Activated T-helper 1 cell treated with anti-CD3 and anti-CD28 coated beads, Interleukin-12 subunit alpha, Interleukin-12 subunit beta, Interleukin-2, Interleukin-4 antibody, amounts not matched to agents 30 ng/mL and 10 ng/mL and 1 ng/mL, durations not matched to agents 14 hours and 24 hours and 36 hours (primary cell): ENCODE results near the gene SLC24A3. TPM values are rescaled to one million over a fixed set of nuclear protein-coding genes. Genes with fewer than 3 reads are reported as not detected.

Source experiments
- DNase-seq: peaks from one replicate; pipeline ENCODE4 v3.0.0; 2021; ENCODE audit warnings: low spot score
- H3K27ac Mint-ChIP-seq: one replicate; pipeline ENCODE4 v1.8.0; 2021; ENCODE audit warnings: mild to moderate bottlenecking, mixed read lengths
- H3K27me3 Mint-ChIP-seq: one replicate; pipeline ENCODE4 v1.8.0; 2022; ENCODE audit warnings: mild to moderate bottlenecking, moderate library complexity, mixed read lengths; ENCODE audit not compliant: insufficient read depth
- H3K36me3 Mint-ChIP-seq: one replicate; pipeline ENCODE4 v1.8.0; 2021; ENCODE audit warnings: low read depth, mixed read lengths
- H3K4me1 Mint-ChIP-seq: one replicate; pipeline ENCODE4 v1.8.0; 2021; ENCODE audit warnings: low read depth, mixed read lengths
- H3K4me3 Mint-ChIP-seq: one replicate; pipeline ENCODE4 v1.8.0; 2021; ENCODE audit warnings: mild to moderate bottlenecking, moderate library complexity, mixed read lengths
- H3K9me3 Mint-ChIP-seq: one replicate; pipeline ENCODE4 v1.8.0; 2021; ENCODE audit warnings: mixed read lengths
- intact Hi-C: fragments of 100-400 bp; cut with micrococcal nuclease; formaldehyde crosslinking; loops from one replicate; pipeline ENCODE4 v1.15.1; 2024
- total RNA-seq: library from RNA; stranded (reverse); gene quantifications from 2 replicates; pipeline ENCODE4 v1.2.3, GENCODE V29; 2022

Gene SLC24A3
- total RNA-seq, 1 donor from 2014 or later, result not detected

DNA sequence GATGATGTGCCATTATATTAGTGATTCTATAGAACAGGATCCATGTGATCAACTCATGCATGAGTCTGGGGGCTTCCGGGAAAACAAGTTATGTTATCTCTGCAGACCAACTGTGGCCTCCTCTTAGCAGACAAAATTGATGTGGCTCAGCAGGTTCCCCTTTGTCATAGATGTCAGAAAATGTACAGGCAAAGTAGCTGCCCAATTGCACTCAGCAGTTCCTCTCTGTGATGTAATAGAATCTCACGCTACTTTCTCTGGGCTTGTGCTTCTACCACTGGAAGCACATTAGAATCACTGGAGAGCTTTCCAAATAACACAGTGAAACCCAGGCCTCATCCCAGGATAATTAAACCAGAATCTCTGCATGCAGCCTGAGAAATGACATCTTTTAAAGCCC lies 253.1 kb downstream of the SLC24A3 start:
- no peaks in the 10 kb centered on the region for H3K4me1 Mint-ChIP-seq

GRCh38 chr20:19466206-19466928 lies 253.9 kb downstream of the SLC24A3 start:
- no peak overlapping the region for H3K27ac Mint-ChIP-seq
- no peaks in the 10 kb centered on the region for H3K36me3 Mint-ChIP-seq
- H3K4me3 Mint-ChIP-seq, result no peak overlapping the region
- intact Hi-C loops, result no loop called here
- DNase-seq, result no peak
- H3K27me3 Mint-ChIP-seq, result no peaks in the 10 kb centered on the region
- no peaks in the 10 kb centered on the region for H3K9me3 Mint-ChIP-seq
- H3K4me1 Mint-ChIP-seq, result no peaks in the 10 kb centered on the region

More for the DNA sequence above, 253.1 kb downstream of the SLC24A3 start:
- Mint-ChIP-seq H3K27ac (no peak overlapping the region), H3K9me3 (no peaks in the 10 kb centered on the region), H3K27me3 (no peaks in the 10 kb centered on the region), H3K36me3 (no peaks in the 10 kb centered on the region), H3K4me3 (no peak overlapping the region)
- intact Hi-C loops, result no loop called here
- no peak for DNase-seq

DNA sequence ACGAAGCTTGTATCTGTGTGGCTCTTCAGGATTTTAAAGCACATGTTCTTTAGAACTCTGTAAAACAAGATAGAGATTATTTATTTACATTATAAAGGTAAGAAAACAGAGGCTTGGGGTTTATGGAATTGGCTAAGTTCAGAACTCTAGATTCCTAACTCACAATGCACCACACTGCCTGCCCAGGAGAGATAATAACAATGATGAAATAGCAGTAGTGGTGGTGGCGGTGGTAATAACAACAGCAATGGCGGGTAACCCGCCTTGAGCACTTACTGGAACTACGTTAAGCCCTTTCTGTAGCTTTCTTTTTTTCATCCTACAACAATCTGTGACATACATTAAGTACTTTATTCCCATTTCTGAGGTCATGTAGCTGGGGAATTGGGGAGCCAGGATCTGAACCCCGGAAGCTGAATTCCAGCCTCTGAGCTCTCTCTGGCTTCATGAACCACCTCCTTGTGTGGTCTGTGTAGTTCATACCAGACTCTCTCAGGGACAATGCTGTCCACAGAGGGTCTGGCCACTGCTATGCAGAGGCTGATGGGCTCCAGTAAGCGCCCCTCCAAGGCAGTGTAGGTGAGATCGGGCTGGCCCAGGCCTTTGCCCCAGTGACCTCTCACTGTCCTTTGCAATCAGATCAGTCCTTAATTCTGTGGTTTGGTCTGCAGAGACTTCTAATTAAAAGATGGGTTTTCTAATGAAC lies 260.9 kb downstream of the SLC24A3 start:
- Mint-ChIP-seq H3K4me3 (no peak overlapping the region), H3K4me1 (no peaks in the 10 kb centered on the region), H3K9me3 (no peaks in the 10 kb centered on the region), H3K27me3 (no peaks in the 10 kb centered on the region), H3K27ac (no peak overlapping the region), H3K36me3 (no peaks in the 10 kb centered on the region)
- DNase-seq, result no peak
- intact Hi-C loops, result no loop called here

GRCh38 chr20:19473922-19474286 lies 261.5 kb downstream of the SLC24A3 start:
- no peak overlapping the region for H3K27ac Mint-ChIP-seq
- no peak for DNase-seq
- intact Hi-C loops, result no loop called here
- no peak overlapping the region for H3K4me3 Mint-ChIP-seq
- H3K36me3 Mint-ChIP-seq, result no peaks in the 10 kb centered on the region
- H3K9me3 Mint-ChIP-seq, result no peaks in the 10 kb centered on the region
- H3K27me3 Mint-ChIP-seq, result no peaks in the 10 kb centered on the region
- H3K4me1 Mint-ChIP-seq, result no peaks in the 10 kb centered on the region

- no peaks in the 10 kb centered on the region for H3K4me1 Mint-ChIP-seq
- H3K27ac Mint-ChIP-seq, result no peak overlapping the region
- no peak for DNase-seq
- intact Hi-C loops, result no loop called here
- no peaks in the 10 kb centered on the region for H3K9me3 Mint-ChIP-seq
- H3K27me3 Mint-ChIP-seq, result no peaks in the 10 kb centered on the region
- H3K4me3 Mint-ChIP-seq, result no peak overlapping the region
- no peaks in the 10 kb centered on the region for H3K36me3 Mint-ChIP-seq
Observed at GRCh38 chr20:19478320-19478895, 266.0 kb downstream of the SLC24A3 start.

DNA sequence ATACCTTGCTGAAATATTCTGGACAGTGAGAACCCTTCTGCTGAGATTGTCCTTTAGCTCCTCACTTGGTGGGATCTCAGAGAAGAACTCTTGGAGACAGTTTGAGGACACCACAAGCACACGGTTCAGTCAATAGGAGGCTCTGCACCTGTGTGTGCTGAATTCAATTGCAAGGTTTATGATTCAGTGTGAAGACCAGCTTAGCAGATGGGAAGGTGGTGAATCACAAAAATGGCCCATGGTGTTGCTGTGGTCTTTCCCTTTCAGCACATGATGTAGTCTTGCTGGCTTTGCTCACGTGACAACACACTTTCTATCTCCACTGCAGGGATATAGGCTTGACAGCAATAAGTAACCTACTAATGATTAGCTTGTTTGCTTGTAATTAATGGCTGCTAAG lies 270.3 kb downstream of the SLC24A3 start:
- no peaks in the 10 kb centered on the region for H3K36me3 Mint-ChIP-seq
- intact Hi-C loops, result no loop called here
- no peak for DNase-seq

GRCh38 chr20:19483309-19483708 lies 270.9 kb downstream of the SLC24A3 start:
- intact Hi-C loops, result no loop called here
- H3K9me3 Mint-ChIP-seq, result no peaks in the 10 kb centered on the region
- H3K27me3 Mint-ChIP-seq, result no peaks in the 10 kb centered on the region
- H3K4me1 Mint-ChIP-seq, result no peaks in the 10 kb centered on the region
- H3K27ac Mint-ChIP-seq, result no peak overlapping the region
- no peak for DNase-seq
- H3K4me3 Mint-ChIP-seq, result no peak overlapping the region
- H3K36me3 Mint-ChIP-seq, result no peaks in the 10 kb centered on the region

More for the DNA sequence above, 270.3 kb downstream of the SLC24A3 start:
- no peaks in the 10 kb centered on the region for H3K4me1 Mint-ChIP-seq
- no peaks in the 10 kb centered on the region for H3K27me3 Mint-ChIP-seq
- no peak overlapping the region for H3K4me3 Mint-ChIP-seq
- H3K27ac Mint-ChIP-seq, result no peak overlapping the region
- no peaks in the 10 kb centered on the region for H3K9me3 Mint-ChIP-seq

DNA sequence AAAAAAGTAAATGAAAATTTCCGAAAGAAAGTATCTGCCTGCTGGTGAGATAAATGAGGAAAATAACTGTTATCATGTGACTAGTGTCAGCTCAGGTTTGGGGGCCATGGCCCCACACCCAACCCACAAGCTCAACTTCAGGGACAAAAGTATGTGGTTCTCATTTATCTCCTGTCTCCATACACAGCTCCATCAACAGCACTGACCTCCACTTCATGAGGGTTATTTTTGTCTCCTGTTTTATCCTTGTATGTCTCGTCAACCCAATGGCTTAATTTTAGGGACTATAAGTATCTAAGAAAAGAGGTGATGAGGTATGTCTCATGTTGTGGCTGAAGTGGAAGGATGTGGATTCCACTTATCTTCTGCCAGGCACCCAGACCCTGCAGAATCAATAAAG lies 274.0 kb downstream of the SLC24A3 start:
- Mint-ChIP-seq H3K36me3 (no peaks in the 10 kb centered on the region), H3K27ac (no peak overlapping the region), H3K27me3 (no peaks in the 10 kb centered on the region), H3K9me3 (no peaks in the 10 kb centered on the region), H3K4me3 (no peak overlapping the region), H3K4me1 (no peaks in the 10 kb centered on the region)
- DNase-seq, result no peak
- intact Hi-C loops, result no loop called here

DNA sequence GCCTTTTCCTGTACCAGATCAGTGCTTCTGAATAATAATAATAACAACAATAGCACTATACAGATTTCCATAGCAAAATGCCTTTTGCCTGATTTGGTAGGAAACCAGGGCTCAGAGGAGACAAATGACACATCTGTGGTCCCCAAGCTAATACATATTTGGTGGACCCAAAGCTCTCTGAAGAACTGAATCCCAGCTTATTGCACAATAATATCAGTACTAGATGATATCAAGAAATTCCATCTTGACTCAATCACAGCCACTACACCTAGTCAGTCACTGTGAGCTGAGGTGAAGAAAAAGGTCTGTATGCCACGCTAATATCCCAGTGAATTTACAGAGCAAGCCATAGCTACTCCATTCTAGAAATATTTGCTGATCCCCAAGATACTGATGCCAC lies 275.0 kb downstream of the SLC24A3 start:
- DNase-seq, result no peak
- Mint-ChIP-seq H3K4me1 (no peaks in the 10 kb centered on the region), H3K27me3 (no peaks in the 10 kb centered on the region), H3K4me3 (no peak overlapping the region), H3K27ac (no peak overlapping the region), H3K36me3 (no peaks in the 10 kb centered on the region), H3K9me3 (no peaks in the 10 kb centered on the region)
- intact Hi-C loops, result no loop called here

DNA sequence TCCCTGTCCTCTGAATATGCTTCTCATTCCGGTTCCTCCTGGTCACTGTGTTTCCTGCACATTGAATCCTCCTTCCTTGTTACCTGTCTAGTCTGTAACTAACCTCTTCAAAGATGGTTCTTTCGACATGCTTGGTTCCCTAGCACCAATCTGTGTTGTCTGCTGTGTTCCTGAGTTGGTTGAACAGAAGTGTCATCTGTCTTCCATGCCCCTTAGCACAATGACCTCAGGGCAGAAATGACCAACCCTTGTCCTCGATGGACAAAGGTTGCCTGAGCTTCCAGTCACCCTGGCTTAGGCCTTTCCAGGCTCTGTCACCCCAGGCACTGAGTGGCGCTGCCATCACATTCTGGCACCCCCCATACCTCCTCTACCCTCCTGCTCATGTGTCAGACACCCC lies 278.8 kb downstream of the SLC24A3 start:
- Mint-ChIP-seq H3K4me1 (no peaks in the 10 kb centered on the region), H3K27me3 (no peaks in the 10 kb centered on the region), H3K36me3 (no peaks in the 10 kb centered on the region), H3K4me3 (no peak overlapping the region), H3K9me3 (no peaks in the 10 kb centered on the region), H3K27ac (no peak overlapping the region)
- intact Hi-C loops, result no loop called here
- no peak for DNase-seq

DNA sequence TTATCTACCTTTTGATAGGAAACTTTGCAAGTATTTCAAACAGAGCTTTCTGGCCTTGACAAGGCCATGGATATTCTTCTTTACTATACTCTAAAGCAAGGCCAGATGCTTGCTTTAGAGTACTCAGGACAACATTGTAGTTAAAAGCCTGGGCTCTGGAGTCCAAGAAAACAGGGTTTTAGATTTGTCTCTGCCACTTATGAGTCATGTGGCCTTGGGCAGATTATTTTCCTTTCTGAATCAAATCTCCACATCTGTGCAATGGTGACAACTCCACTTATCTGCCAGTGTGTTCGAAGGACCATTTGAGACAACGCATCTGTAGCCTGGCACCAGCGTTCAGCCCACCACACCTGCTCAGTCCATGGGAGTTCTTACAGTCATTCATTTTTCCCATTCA lies 279.7 kb downstream of the SLC24A3 start:
- Mint-ChIP-seq H3K27ac (no peak overlapping the region), H3K9me3 (no peaks in the 10 kb centered on the region), H3K27me3 (no peaks in the 10 kb centered on the region), H3K4me1 (no peaks in the 10 kb centered on the region), H3K4me3 (no peak overlapping the region), H3K36me3 (no peaks in the 10 kb centered on the region)
- intact Hi-C loops, result no loop called here
- DNase-seq, result no peak

DNA sequence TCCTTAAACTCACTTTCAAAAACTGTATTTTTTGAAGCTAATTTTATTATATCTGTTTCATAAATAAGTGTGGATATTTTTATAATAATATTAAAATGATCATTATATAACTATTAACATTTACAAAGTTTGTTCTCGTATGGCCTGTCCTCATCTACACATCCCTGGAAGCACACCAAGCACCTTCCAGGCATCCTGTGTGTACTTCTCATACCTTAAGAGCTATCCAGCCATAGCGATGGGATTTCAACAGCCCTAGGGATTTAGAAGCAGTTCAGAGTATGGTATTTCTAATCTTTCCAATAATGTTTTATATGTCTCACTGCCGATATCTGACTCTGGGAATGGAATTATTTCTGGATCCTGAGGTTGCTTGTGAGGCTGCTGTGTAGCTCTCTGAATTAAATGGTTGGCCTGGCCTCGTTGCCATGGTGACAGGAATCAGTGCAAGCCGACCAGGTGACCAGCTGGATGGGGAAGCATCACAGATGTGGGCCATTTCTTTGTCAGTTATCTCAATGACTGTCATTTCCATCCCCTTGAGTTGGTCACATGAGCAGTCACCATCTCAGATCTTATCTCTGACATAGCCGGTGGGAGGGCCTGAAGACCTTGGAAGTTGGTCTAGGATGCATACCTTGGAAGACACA lies 280.4 kb downstream of the SLC24A3 start:
- Mint-ChIP-seq H3K36me3 (no peaks in the 10 kb centered on the region), H3K27ac (no peak overlapping the region), H3K27me3 (no peaks in the 10 kb centered on the region), H3K9me3 (no peaks in the 10 kb centered on the region), H3K4me3 (no peak overlapping the region), H3K4me1 (no peaks in the 10 kb centered on the region)
- DNase-seq, result no peak
- intact Hi-C loops, result no loop called here
